ENCODE results near the gene MPP2.

GRCh38 chr17:43953746-43954145 lies 46.4 kb upstream of the MPP2 start, which contains the start of gene PYY:
- no peak for TF ChIP-seq KLF9 (tag by site-specific recombination; IDR thresholded peaks at IDR 0.05; ENCODE audit: low read depth)
- TF ChIP-seq CTCF (tag by site-specific recombination; IDR thresholded peaks at IDR 0.05), result no peak
- no peak for TF ChIP-seq SP2 (tag by site-specific recombination; IDR thresholded peaks at IDR 0.05)
- TF ChIP-seq ZNF2 (tag by site-specific recombination; IDR thresholded peaks at IDR 0.05), result no peak
- no peak for TF ChIP-seq ZNF785 (tag by site-specific recombination; IDR thresholded peaks at IDR 0.05)
- TF ChIP-seq ZNF639 (tag by site-specific recombination; IDR thresholded peaks at IDR 0.05), result no peak
